Mucosa of descending colon (tissue), 3 donors: Measurements from ENCODE around the gene LRP4. TPM values are rescaled to one million over a fixed set of nuclear protein-coding genes. Genes with fewer than 3 reads are reported as not detected.

ENCODE experiments used
- ATAC-seq: fragments of 200-7000 bp; cut with Tn5 transposase; one replicate; pipeline ENCODE4 v1.9.1; 2020; ENCODE audit warnings: mild to moderate bottlenecking, moderate library complexity
- DNase-seq, 3 donors: peaks; one replicate each; pipeline ENCODE4 v3.0.0-alpha.2; 2020
- H3K36me3 ChIP-seq: fragments of 200-600 bp; one replicate; pipeline ENCODE4 v1.8.0; 2021; ENCODE audit warnings: low read depth, mild to moderate bottlenecking
- H3K4me1 ChIP-seq: fragments of 200-600 bp; one replicate; pipeline ENCODE4 v1.8.0; 2021; ENCODE audit warnings: low read depth, mild to moderate bottlenecking
- H3K4me3 ChIP-seq: fragments of 200-600 bp; one replicate; pipeline ENCODE4 v1.8.0; 2021; ENCODE audit warnings: mild to moderate bottlenecking
- H3K9me3 ChIP-seq: fragments of 200-600 bp; one replicate; pipeline ENCODE4 v1.8.0; 2021; ENCODE audit warnings: mild to moderate bottlenecking
- intact Hi-C, 2 donors: fragments of 100-400 bp; cut with DNase I in 1 of 2; cut with micrococcal nuclease in 1 of 2; formaldehyde crosslinking; loops; one replicate each; pipeline versions ENCODE4 v1.11.0 to v1.11.1; 2022; cut with DNase I, micrococcal nuclease
- total RNA-seq, 3 donors: library from RNA; stranded (reverse); fragmentation: NEBNext Ultra II Directional in 2 of 3; extraction: Animal tissue kit (Norgen Biotek cat#: 25700) in 2 of 3; gene quantifications; one replicate each; pipeline versions ENCODE4 v1.2.1 to v1.2.4, GENCODE V29; 2021 to 2023
- TF ChIP-seq, protein P1 (sequence below): fragments of 200-600 bp; IDR thresholded peaks from one replicate; pipeline ENCODE4 v1.8.0; 2022; ENCODE audit warnings: antibody characterized with exemption, mild to moderate bottlenecking
- donor health status: DM: no; HTN: no; CAD: no; lungs with moderate emphysema.
- donor health status: DM: no; HTN: no; CAD: no.
- donor health status: DM: no; HTN: yes; CAD: no.

Gene LRP4
- total RNA-seq, 3 donors from 2014 or later = 19.7 to 50.0 (median 35.3) TPM

- H3K36me3 ChIP-seq = no peaks in the 10 kb centered on the region
- H3K4me3 ChIP-seq = no peak overlapping the region
- peaks cover 5% of the 10 kb centered on the region for H3K9me3 ChIP-seq
- no peak for ATAC-seq
- intact Hi-C loops = no loop called here
- no peaks in the 10 kb centered on the region for H3K4me1 ChIP-seq
- DNase-seq = no peak
- TF ChIP-seq, protein P1, sequence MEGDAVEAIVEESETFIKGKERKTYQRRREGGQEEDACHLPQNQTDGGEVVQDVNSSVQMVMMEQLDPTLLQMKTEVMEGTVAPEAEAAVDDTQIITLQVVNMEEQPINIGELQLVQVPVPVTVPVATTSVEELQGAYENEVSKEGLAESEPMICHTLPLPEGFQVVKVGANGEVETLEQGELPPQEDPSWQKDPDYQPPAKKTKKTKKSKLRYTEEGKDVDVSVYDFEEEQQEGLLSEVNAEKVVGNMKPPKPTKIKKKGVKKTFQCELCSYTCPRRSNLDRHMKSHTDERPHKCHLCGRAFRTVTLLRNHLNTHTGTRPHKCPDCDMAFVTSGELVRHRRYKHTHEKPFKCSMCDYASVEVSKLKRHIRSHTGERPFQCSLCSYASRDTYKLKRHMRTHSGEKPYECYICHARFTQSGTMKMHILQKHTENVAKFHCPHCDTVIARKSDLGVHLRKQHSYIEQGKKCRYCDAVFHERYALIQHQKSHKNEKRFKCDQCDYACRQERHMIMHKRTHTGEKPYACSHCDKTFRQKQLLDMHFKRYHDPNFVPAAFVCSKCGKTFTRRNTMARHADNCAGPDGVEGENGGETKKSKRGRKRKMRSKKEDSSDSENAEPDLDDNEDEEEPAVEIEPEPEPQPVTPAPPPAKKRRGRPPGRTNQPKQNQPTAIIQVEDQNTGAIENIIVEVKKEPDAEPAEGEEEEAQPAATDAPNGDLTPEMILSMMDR = no peak
Measured at GRCh38 chr11:46855167-46855566, 63.2 kb downstream of the LRP4 start.

DNA sequence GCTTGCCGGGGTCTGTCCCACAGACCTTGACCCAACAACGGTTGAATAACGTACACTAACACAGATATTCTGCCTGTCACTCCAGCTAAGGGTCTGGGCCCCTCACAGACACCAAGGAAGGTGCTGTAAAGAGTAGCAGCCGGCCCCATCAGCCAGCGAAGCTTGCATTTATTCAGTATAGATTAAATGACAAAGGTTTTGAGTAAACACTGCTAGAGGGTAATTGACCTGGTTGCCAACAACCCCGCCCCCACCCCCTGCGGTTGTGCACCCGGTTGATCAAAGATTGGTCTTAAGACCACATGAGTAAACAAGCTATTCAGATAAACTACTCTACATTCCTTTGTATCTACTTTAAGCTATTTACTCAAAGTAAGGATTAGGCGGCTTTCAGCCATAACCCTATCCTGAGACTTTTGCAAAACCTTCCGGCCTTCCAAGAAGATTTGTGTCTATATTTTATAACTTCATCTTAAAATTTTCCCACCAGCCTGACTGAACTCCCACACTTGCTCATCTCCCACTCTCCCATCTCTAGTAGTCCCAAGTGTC lies 67.4 kb downstream of the LRP4 start:
- ATAC-seq (no peak), DNase-seq (no peak)
- TF ChIP-seq, protein P1 = no peak
- no peaks in the 10 kb centered on the region for H3K36me3 ChIP-seq
- no peak overlapping the region for H3K4me3 ChIP-seq
- intact Hi-C loops = no loop called here
- peaks cover 5% of the 10 kb centered on the region for H3K9me3 ChIP-seq
- H3K4me1 ChIP-seq = no peaks in the 10 kb centered on the region

GRCh38 chr11:46849631-46850030 lies 68.7 kb downstream of the LRP4 start:
- Histone ChIP-seq H3K36me3 (no peaks in the 10 kb centered on the region), H3K4me3 (no peak overlapping the region), H3K4me1 (peaks cover 5% of the 10 kb centered on the region), H3K9me3 (peaks cover 5% of the 10 kb centered on the region)
- ATAC-seq (no peak), DNase-seq (no peak)
- intact Hi-C loops = no loop called here
- TF ChIP-seq, protein P1 = no peak

- Histone ChIP-seq H3K9me3 (peaks cover 5% of the 10 kb centered on the region), H3K4me3 (no peak overlapping the region), H3K4me1 (peaks cover 6% of the 10 kb centered on the region), H3K36me3 (no peaks in the 10 kb centered on the region)
- DNase-seq (no peak), ATAC-seq (no peak)
- intact Hi-C loops = no loop called here
- TF ChIP-seq, protein P1 = no peak
Measured at GRCh38 chr11:46846510-46846830, 71.9 kb downstream of the LRP4 start.

- H3K4me3 ChIP-seq = peak within 1 kb of the TSS; percentile 90
- H3K4me1 ChIP-seq = peaks cover 6% of the 10 kb centered on the region
- no peaks in the 10 kb centered on the region for H3K36me3 ChIP-seq
- peak; percentile 97 for ATAC-seq
- H3K9me3 ChIP-seq = peaks cover 2% of the 10 kb centered on the region
- DNase-seq = peak; percentile 91 to 94 (median 92)
- intact Hi-C loops = no loop called here
- TF ChIP-seq, protein P1 = no peak
Measured at GRCh38 chr11:46845740-46846509, 72.4 kb downstream of the LRP4 start, which contains the start of gene CKAP5. Gene CKAP5 (minus strand): TSS chr11:46846280. CDS start chr11:46821231, 25,049 bp downstream.
